Raji (cell line): ENCODE results near the gene PTPN3.

Experiments used
- POLR2A ChIP-seq: IDR thresholded peaks from 2 replicates; pipeline ENCODE4 v1.6.1; 2011; ENCODE audit warnings: low read depth, low read length, control low read depth; ENCODE audit not compliant: insufficient read depth

Gene PTPN3

GRCh38 chr9:109414125-109414785 is 83.9 kb downstream of the PTPN3 start:
- TF ChIP-seq POLR2A: no peak

DNA sequence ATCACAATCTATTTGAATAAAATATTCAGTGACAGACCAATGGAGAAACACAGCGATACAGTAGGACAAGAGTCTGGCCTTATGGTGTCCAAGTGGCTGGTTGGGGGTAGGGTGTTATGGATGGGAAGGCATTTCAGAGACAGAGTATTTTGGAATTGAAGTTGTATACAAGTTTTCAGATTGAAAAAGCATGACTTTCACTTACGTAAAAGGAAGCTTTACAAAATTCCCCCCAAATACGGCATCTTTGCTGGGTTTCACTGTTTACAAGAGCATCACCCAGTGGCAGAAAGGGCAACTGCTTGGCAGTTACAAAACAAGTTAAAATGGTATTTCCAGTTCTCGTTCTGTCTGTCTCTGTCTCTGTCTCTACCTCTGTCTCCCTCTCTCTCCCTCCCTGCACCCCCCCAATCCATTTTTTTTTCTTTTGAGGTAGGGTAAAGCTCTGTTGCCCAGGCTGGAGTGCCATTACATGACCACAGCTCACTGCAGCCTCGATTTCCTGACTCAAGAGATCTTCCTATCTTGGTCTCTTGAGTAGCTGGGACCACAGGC is 86.2 kb downstream of the PTPN3 start:
- no peak for TF ChIP-seq POLR2A

- no peak for TF ChIP-seq POLR2A
These were observed 86.9 kb downstream of the PTPN3 start for GRCh38 chr9:109411069-109411761.

GRCh38 chr9:109409773-109410397 is 88.2 kb downstream of the PTPN3 start:
- TF ChIP-seq POLR2A: no peak

DNA sequence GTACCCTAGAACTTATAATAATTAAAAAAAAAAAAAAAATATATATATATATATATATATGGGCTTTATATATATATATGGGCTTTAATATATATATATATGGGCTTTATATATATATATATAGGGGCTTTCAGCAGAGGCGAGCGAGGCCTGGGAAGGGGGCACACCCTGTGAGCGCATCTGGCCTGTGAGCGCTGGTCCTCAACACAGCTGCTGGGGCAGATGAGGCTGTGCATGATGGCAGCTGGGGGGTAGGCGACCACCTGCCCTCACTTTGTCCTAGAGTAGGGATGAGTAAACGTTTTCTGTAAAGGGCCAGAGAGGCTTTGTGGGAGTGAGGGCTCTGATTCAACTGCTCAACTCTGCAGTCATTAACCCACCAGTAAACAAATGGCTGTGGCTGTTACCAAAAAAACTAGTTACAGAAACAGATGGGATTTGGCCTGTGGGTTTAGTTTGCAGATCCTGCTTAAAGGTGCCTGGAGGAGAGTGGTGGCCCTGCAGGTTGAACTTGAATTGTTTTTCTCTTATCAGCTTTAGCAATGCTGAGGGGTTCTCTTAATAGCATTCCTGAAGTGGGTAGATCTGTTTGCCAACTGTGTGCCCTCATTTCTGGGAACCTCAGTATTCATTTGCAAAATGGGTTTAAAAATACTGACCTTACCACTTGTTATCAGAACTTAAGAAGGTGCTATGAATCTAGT is 89.2 kb downstream of the PTPN3 start:
- TF ChIP-seq POLR2A: no peak

DNA sequence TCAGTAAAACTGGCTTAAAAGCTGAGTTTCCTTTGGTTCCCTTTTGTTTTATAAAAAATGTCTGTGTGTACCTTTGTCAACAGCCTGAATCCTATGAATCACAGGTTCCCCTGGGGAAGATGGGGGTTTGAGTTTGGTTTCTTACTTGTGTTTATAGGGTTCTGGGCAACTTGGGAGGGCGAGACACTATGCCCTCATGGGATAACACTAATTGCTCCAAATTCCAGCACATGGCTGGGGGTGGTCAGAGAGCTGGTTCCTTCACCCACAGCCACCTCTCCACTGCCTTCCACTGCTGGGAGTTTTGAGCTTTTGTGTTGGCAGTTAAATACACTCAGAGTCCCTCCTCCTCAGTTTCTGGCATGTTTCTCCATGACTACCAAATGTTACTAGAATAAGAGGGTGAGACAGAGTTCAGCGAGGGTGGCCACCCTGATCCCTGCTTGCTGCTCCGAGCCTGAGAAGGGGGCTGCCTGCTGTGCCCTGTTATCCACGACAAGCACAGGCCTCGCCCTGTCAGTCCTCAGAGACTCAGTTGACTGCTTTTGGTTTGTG is 94.3 kb downstream of the PTPN3 start:
- TF ChIP-seq POLR2A: no peak

GRCh38 chr9:109403116-109403515 is 95.0 kb downstream of the PTPN3 start:
- TF ChIP-seq POLR2A: no peak

- no peak for TF ChIP-seq POLR2A
These were observed 96.2 kb downstream of the PTPN3 start for GRCh38 chr9:109401990-109402318.

DNA sequence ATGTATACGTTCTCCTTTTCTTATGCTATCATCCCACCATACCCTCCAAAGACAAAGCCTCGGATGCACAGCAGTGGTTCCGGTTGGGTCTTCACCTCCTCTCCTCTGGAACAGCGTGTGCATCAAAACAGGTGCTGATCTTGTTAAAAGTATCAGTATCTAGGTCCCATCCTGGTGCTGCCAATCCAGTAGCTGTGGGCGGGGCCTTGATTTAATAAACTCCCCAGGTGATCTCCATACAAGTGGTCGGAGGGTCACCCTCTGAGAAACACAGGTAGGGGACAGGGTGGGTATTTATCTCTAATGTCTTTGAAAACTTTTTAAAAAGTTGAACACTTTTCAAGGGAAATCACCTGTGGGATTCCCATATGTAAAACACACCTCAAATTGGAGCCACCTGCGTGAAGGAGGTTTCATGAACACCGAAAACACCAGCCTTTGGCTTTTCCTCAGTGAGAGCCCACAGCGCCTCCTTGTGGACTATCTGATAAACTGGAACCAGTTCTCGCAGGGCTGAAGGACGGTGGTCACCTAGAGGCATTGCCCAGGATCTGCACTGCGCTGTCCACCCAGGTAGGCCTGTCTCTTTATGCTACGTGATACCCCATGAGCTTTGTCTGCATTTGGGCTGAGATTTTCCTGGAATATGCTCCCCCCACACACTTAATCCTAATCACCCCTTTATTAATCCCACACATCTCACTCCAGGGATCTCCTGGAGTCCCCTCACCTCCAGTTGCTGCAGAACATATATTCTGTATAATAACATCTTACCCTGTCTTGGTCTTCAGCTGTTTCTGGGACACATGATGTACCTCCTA is 96.7 kb downstream of the PTPN3 start:
- TF ChIP-seq POLR2A: no peak

DNA sequence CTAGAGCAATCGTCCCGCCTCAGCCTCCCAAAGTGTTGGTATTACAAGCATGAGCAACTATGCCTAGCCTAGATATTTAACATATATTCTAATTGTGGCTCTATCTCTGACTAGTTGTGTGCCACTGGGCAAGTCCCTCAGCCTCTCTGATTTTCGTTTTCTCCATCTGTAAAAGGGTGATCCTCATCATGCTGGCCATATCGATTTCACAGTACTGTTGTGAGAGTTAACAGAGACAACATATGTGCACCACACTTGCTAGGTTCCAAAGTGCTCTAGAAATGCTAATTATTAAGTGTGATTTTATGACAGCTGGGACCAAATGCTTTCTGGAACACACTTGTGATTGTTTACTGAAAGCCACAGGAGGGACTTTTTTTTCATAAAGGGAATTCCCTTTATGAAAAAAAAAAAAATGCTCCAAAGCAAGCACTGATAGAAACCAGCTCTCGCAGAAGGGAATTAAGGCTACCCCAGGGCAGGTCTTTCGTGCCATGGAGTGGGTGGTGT is 98.8 kb downstream of the PTPN3 start:
- no peak for TF ChIP-seq POLR2A

DNA sequence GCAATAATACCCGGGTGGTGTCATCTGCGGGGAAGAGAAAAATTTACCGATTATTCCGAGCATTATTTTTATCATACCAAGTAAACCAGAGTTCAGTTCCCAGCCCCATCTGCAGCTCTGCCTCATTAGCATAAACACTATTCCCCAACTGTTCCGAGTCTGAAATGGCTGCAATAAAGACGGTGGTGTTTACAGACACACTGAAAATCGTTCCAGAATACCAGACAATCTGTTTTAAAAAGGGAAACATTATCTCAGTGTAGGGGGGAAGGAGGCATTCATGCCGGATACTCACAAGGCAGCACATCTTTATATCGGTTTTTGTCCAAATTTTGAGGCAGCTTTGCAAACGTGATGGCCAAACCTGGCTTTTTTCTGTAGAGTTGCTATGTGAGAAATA is 106.9 kb downstream of the PTPN3 start:
- TF ChIP-seq POLR2A: no peak

DNA sequence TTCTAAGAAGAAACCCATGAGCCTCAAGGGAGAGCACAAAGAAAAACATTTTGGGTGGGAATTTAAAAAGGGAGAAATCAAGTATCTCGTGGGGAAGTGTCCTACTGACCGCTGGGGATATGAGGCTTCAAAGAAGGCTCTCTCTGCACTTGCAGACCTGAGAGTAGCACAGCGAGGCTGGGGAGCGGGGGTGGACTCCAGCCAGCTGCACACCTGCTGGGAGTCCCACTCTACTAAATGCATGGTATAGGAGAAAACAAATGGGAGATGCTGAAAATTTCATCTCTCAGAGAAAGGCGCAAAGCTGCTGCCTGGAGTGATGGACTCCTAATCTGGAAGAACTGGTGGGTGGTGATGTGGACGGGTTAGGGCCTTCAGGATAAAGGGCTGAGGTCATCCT is 110.3 kb downstream of the PTPN3 start:
- TF ChIP-seq POLR2A: no peak

- no peak for TF ChIP-seq POLR2A
These were observed 110.9 kb downstream of the PTPN3 start for GRCh38 chr9:109387206-109387605.

DNA sequence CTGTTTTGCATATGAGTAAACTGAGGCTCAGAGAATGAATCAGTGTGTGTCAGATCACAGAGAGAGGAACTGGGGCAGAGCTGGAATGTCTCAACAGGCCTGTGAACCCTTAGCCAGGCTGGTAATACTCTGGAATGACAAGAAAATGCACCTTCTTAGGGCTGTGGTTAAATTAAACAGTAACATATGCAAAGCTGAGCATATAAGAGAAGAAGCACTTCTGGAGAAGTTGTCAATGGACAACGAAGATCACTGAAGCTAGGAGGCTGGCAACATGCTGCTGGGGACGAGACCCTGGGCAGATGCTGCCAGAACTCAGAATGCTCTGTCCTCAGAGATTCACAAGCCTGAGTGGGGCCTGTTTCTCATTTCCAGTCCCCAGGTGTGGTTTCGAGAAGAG is 112.6 kb downstream of the PTPN3 start:
- no peak for TF ChIP-seq POLR2A
